Measurements from ENCODE around the gene MBOAT7. TPM values are rescaled to one million over a fixed set of nuclear protein-coding genes. Genes with fewer than 3 reads are reported as not detected.
"Not testable (repeated sequence)": the region's sequence is repeated elsewhere in the genome, so short reads cannot be mapped to it uniquely, and the experiment has no call there.

Gene MBOAT7
- total and polyA plus RNA-seq, 2 of the 4 experiments (the other 2 are of a cell fraction) = 11.3 to 121 TPM

DNA sequence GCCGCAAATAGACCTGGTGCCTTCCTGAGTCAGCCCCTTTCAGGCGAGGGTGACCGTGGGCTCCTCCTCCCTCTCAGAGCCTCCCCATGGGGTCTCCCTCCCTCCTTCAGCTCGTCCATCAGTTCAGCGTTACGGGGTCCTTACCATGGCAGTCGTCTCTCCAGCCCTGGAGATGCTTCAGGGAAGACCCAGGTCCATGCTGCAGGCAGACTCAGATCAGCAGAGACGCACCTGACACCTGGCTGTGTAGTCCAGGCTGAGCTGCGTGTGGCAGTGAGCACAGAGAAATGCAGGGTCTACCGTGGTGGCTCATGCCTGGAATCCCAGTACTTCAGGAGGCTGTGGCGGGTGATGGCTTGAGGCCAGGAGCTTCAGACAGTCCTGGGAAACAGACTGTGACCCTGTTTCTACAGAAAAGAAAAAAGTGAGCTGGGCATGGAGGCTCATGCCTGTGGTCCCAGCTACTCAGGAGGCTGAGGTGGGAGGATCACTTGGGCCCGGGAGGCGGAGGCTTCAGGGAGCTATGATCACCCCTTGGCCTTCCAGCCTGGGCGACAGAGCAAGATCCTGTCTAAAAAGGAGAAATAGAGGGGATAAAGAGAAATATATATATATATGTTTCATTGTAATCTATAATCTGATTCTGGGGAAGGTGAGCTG, 34.0 kb upstream of the MBOAT7 start:
- H2BK5ac ChIP-seq (ENCODE audit: low read depth, low read length, poor library complexity, severe bottlenecking); dilution Hi-C loops (cut with HindIII; ENCODE audit: low sequenced_read_pairs, unreplicated experiment); H4K5ac ChIP-seq (ENCODE audit: low read depth, low read length); POLR2A ChIA-PET (ENCODE audit: unreplicated experiment); H2BK15ac ChIP-seq (ENCODE audit: low read depth, low read length); H2AK9ac ChIP-seq (replicated peaks; ENCODE audit: low read depth, low read length, poor library complexity); H3K4me2 ChIP-seq (ENCODE audit: low read depth, low read length); H4K20me1 ChIP-seq (ENCODE audit: insufficient read depth, low read length); H3K9me3 ChIP-seq (ENCODE audit: control insufficient read depth, insufficient read depth, low read length); DNase-seq; H3K9ac ChIP-seq (ENCODE audit: low read depth, low read length); BruUV-seq (replicated peaks); H3K4ac ChIP-seq (ENCODE audit: low read depth, low read length); H3K4me3 ChIP-seq (ENCODE audit: insufficient read depth, low read depth, low read length); H2AK5ac ChIP-seq (ENCODE audit: low read depth, low read length); H3K79me1 ChIP-seq (ENCODE audit: low read depth in 1 of 2, low read length in 2 of 2); H2AFZ ChIP-seq (replicated peaks; ENCODE audit: low read length, poor library complexity); in situ Hi-C loops (cut with MboI; ENCODE audit: low sequenced_read_pairs); intact Hi-C loops (cut with micrococcal nuclease); H3K9me1 ChIP-seq (ENCODE audit: insufficient read depth, low read length); H3K27ac ChIP-seq (ENCODE audit: insufficient read depth, low read length); H3K56ac ChIP-seq (ENCODE audit: extremely low read depth, insufficient read depth, low read length); H3K27me3 ChIP-seq (ENCODE audit: control insufficient read depth, insufficient read depth, low read length); H3K14ac ChIP-seq (replicated peaks; ENCODE audit: low read depth, low read length); H2BK20ac ChIP-seq (ENCODE audit: low read depth, low read length); H2BK120ac ChIP-seq (ENCODE audit: low read depth, low read length); H3K36me3 ChIP-seq (ENCODE audit: control insufficient read depth, insufficient read depth, low read length); H4K91ac ChIP-seq (ENCODE audit: insufficient read depth, low read depth, low read length); H3K4me1 ChIP-seq (ENCODE audit: control insufficient read depth, insufficient read depth, low read length); ATAC-seq (ENCODE audit: low read depth); H3K18ac ChIP-seq (ENCODE audit: low read depth, low read length); H4K8ac ChIP-seq (ENCODE audit: low read depth in 2 of 2, low read length in 2 of 2); H3K23ac ChIP-seq (ENCODE audit: low read depth, low read length): not testable (repeated sequence)
- WGBS, 2 experiments (ENCODE audit: extremely low coverage in 2 of 2, insufficient read length in 1 of 2) = 33% methylated on average over 9 of the region's 14 CpGs; no CpG with 5 or more reads in 1 of the 2 experiments
- CTCF ChIA-PET = interaction anchor here (1.2 kb wide), 1 partner anchor 9 kb away, joined by 3 read pairs; no protein-coding TSS in a partner anchor

DNA sequence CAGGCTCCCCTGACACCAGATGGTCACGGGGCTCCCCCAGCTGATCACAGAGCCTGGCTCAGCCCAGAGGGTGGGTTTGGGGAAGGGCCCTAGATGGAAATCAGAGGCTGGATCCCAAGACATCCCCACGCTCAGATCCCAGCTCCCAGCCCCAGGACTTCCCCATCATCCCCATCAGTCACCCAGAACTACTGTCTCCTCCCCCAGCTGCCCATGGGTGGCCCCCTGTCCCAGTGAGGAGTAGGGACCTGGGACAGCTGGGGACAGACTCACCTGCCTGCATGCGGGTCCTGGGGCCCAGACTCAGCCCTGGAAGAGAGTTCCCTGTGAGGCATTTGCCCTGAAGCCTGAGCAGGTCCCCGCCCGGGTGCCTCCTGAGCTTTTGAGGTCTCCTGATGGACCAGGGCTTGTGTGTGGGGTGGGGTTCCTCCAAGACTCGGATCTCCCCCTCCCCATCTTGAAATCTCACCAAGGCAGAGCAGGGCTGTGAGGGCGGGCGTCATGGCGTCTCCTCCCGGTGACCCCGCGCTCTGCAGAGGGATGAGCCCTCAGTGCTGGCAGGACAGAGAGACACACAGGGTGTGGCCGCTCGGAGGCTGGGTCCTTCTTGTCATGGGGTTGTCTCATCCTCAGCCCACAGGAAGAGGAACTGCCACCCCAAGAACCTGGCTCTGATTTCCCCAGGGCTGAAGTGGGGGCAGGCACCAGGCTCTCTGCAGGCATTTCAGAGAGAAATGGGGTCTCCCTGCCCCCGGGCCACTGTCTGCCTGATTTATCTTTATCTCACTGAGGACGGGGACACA, 33.3 kb upstream of the MBOAT7 start, which contains the start of gene LILRB3:
Gene LILRB3 (minus strand): TSS at position 534 of the 803 bp plus-strand sequence. CDS start 31 bp downstream, at position 503.
- H2BK15ac ChIP-seq (ENCODE audit: low read depth, low read length); DNase-seq; ATAC-seq (ENCODE audit: low read depth); H3K27me3 ChIP-seq (ENCODE audit: control insufficient read depth, insufficient read depth, low read length); H3K4me2 ChIP-seq (ENCODE audit: low read depth, low read length); H3K27ac ChIP-seq (ENCODE audit: insufficient read depth, low read length); H3K4me1 ChIP-seq (ENCODE audit: control insufficient read depth, insufficient read depth, low read length); H4K8ac ChIP-seq (ENCODE audit: low read depth in 2 of 2, low read length in 2 of 2); H4K91ac ChIP-seq (ENCODE audit: insufficient read depth, low read depth, low read length); H3K18ac ChIP-seq (ENCODE audit: low read depth, low read length); H2AK5ac ChIP-seq (ENCODE audit: low read depth, low read length); dilution Hi-C loops (cut with HindIII; ENCODE audit: low sequenced_read_pairs, unreplicated experiment); H2BK5ac ChIP-seq (ENCODE audit: low read depth, low read length, poor library complexity, severe bottlenecking); intact Hi-C loops (cut with micrococcal nuclease); H3K79me1 ChIP-seq (ENCODE audit: low read depth in 1 of 2, low read length in 2 of 2); H3K4me3 ChIP-seq (ENCODE audit: insufficient read depth, low read depth, low read length); H3K9me1 ChIP-seq (ENCODE audit: insufficient read depth, low read length); in situ Hi-C loops (cut with MboI; ENCODE audit: low sequenced_read_pairs); H3K23ac ChIP-seq (ENCODE audit: low read depth, low read length); H3K56ac ChIP-seq (ENCODE audit: extremely low read depth, insufficient read depth, low read length); H2AK9ac ChIP-seq (replicated peaks; ENCODE audit: low read depth, low read length, poor library complexity); H4K5ac ChIP-seq (ENCODE audit: low read depth, low read length); H2BK20ac ChIP-seq (ENCODE audit: low read depth, low read length); H3K14ac ChIP-seq (replicated peaks; ENCODE audit: low read depth, low read length); H4K20me1 ChIP-seq (ENCODE audit: insufficient read depth, low read length); H3K4ac ChIP-seq (ENCODE audit: low read depth, low read length); POLR2A ChIA-PET (ENCODE audit: unreplicated experiment); BruUV-seq (replicated peaks); H2AFZ ChIP-seq (replicated peaks; ENCODE audit: low read length, poor library complexity); H2BK120ac ChIP-seq (ENCODE audit: low read depth, low read length); H3K9ac ChIP-seq (ENCODE audit: low read depth, low read length); H3K9me3 ChIP-seq (ENCODE audit: control insufficient read depth, insufficient read depth, low read length); H3K36me3 ChIP-seq (ENCODE audit: control insufficient read depth, insufficient read depth, low read length): not testable (repeated sequence)
- CTCF ChIA-PET = interaction anchor here (1.2 kb wide), 1 partner anchor 10 kb away, joined by 3 read pairs; no protein-coding TSS in a partner anchor
- WGBS, 2 experiments (ENCODE audit: extremely low coverage in 2 of 2, insufficient read length in 1 of 2) = 47% methylated on average over 3 of the region's 16 CpGs; no CpG with 5 or more reads in 1 of the 2 experiments

Data from IMR-90 (cell line).